ENCODE data around the gene PAXX.

DNA sequence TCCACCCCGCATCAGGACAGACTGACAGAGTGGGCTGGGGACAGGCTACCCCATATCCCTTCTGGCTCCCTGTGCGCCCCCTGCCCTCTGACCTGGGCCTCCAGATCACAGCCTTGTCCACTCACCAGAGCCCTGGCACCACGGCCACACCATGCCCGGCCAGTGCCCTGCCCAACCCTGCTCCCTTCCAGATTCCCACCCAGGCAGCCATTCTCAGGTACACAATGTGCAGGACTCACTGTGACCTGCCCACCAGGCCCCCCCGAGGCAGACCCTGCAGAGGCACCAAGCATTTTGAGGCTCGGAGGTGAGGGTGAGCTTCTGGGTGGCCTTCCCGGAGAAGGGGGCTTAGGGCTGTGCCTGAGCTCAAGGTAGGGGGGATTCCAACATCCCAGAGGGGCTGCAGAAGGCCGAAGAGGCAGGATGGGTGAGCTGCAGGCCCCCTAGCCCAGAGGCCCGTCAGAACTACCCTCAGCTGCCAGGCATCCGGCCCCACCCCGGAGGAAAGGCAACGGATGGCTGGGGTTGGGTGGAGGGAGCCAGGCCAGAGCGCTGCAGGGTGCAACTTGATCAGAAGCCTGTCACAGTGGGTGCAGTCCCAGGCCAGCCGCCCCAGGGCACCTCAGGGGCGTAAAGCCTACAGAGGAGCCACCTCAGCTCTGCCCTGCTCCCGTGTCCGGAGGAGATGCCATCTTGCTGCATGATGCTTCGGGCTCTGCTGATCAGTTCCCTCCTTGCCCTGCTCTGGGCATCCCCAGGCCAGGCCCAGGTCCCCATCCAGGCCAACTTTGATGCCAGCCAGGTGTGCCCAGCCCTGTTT, 9.8 kb upstream of the PAXX start, which contains the start of gene LCNL1:
- TF ChIP-seq, protein P1, sequence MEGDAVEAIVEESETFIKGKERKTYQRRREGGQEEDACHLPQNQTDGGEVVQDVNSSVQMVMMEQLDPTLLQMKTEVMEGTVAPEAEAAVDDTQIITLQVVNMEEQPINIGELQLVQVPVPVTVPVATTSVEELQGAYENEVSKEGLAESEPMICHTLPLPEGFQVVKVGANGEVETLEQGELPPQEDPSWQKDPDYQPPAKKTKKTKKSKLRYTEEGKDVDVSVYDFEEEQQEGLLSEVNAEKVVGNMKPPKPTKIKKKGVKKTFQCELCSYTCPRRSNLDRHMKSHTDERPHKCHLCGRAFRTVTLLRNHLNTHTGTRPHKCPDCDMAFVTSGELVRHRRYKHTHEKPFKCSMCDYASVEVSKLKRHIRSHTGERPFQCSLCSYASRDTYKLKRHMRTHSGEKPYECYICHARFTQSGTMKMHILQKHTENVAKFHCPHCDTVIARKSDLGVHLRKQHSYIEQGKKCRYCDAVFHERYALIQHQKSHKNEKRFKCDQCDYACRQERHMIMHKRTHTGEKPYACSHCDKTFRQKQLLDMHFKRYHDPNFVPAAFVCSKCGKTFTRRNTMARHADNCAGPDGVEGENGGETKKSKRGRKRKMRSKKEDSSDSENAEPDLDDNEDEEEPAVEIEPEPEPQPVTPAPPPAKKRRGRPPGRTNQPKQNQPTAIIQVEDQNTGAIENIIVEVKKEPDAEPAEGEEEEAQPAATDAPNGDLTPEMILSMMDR (IDR thresholded peaks at IDR 0.05; ENCODE audit: low read depth, low read length): no peak
- TF ChIP-seq MAX (IDR thresholded peaks at IDR 0.05; ENCODE audit: low read depth, low read length) (no peak), POLR2A (IDR thresholded peaks at IDR 0.05; ENCODE audit: extremely low read depth, insufficient read length) (no peak)
